HEK293T (cell line): ENCODE results near the gene DHCR7.

ENCODE experiments used
- ELF4 ChIP-seq: fragments of 450-650 bp; IDR thresholded peaks from 2 replicates; pipeline ENCODE4 v1.6.1; 2017; ENCODE audit warnings: antibody characterized with exemption
- FOXA1 ChIP-seq: fragments of 450-650 bp; IDR thresholded peaks from 2 replicates; pipeline ENCODE4 v1.6.1; 2016; ENCODE audit warnings: mild to moderate bottlenecking
- FOXM1 ChIP-seq: fragments of 450-650 bp; IDR thresholded peaks from 2 replicates; pipeline ENCODE4 v1.6.1; 2017; ENCODE audit warnings: mild to moderate bottlenecking, borderline replicate concordance
- TARDBP ChIP-seq: fragments of 450-650 bp; IDR thresholded peaks from 2 replicates; pipeline ENCODE4 v1.6.1; 2016

- TF ChIP-seq FOXM1 (no peak), ELF4 (no peak), TARDBP (no peak), FOXA1 (no peak)
Measured at GRCh38 chr11:71450507-71450906, 2.3 kb upstream of the DHCR7 start.
